Upper lobe of right lung (tissue), 1 donor: ENCODE results near the gene POLR2F. TPM values are rescaled to one million over a fixed set of nuclear protein-coding genes. Genes with fewer than 3 reads are reported as not detected.
A peak's percentile ranks its signal among the peaks of the same experiment; 100 is the strongest.

Experiments used
- ATAC-seq: fragments of 200-7000 bp; cut with Tn5 transposase; one replicate; pipeline ENCODE4 v1.9.1; 2020; ENCODE audit warnings: mild to moderate bottlenecking, moderate library complexity
- DNase-seq: peaks from one replicate; pipeline ENCODE4 v3.0.0-alpha.2; 2020
- H3K27ac ChIP-seq: fragments of 200-600 bp; one replicate; pipeline ENCODE4 v1.8.0; 2022
- H3K27me3 ChIP-seq: fragments of 200-600 bp; one replicate; pipeline ENCODE4 v1.8.0; 2022; ENCODE audit warnings: mild to moderate bottlenecking
- H3K36me3 ChIP-seq: fragments of 200-600 bp; one replicate; pipeline ENCODE4 v1.8.0; 2022
- H3K4me1 ChIP-seq: fragments of 200-600 bp; one replicate; pipeline ENCODE4 v1.8.0; 2022
- H3K4me3 ChIP-seq: fragments of 200-600 bp; one replicate; pipeline ENCODE4 v1.8.0; 2022; ENCODE audit warnings: mild to moderate bottlenecking
- H3K9me3 ChIP-seq: fragments of 200-600 bp; one replicate; pipeline ENCODE4 v1.8.0; 2022
- CTCF ChIP-seq: fragments of 200-600 bp; IDR thresholded peaks from one replicate; pipeline ENCODE4 v1.8.0; 2022; ENCODE audit warnings: antibody characterized with exemption
- intact Hi-C: fragments of 100-400 bp; cut with DNase I; formaldehyde crosslinking; loops from one replicate; pipeline ENCODE4 v1.11.0; 2022
- total RNA-seq: library from RNA; stranded (reverse); fragmentation: NEBNext Ultra II Directional; extraction: Animal tissue kit (Norgen Biotek cat#: 25700); gene quantifications from one replicate; pipeline ENCODE4 v1.2.1, GENCODE V29; 2021
- donor health status: DM: no; HTN: yes; CAD: no; lungs with severe emphysema.

Gene POLR2F
- total RNA-seq, 1 donor from 2014 or later = 49.0 TPM

- no peak overlapping the region for H3K4me3 ChIP-seq
- no peak for DNase-seq
- peaks cover 46% of the 10 kb centered on the region for H3K36me3 ChIP-seq
- H3K27ac ChIP-seq = no peak overlapping the region
- H3K9me3 ChIP-seq = no peaks in the 10 kb centered on the region
- H3K4me1 ChIP-seq = no peaks in the 10 kb centered on the region
- ATAC-seq = peak; percentile 27
- TF ChIP-seq CTCF = no peak
- intact Hi-C loops = loop anchor here (10.0 kb wide), 1 partner anchor 81 kb away; no protein-coding TSS in a partner anchor
- no peaks in the 10 kb centered on the region for H3K27me3 ChIP-seq
Observed at GRCh38 chr22:37965940-37966664, 12.6 kb downstream of the POLR2F start.

DNA sequence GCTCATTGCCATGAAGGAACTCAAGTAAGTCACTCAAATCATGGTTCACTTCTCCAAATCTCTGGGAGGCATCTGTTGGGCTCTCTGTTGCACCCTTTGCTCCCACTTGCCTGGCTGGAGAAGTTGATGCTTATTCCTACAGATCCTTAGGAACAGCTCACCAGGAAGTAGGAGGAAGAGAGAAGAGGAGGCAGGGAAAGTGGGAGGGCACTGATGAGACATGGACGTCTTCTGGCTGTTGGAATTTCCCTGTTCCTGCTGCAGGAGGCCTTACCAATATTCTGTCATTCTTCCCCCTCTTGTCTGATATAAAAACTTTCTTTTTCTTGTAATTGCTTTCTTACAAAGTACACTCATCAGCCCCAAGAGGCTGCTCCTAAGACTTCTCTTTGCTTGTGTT is 13.6 kb downstream of the POLR2F start:
- intact Hi-C loops = loop anchor here (10.0 kb wide), 1 partner anchor 82 kb away; no protein-coding TSS in a partner anchor

GRCh38 chr22:37967637-37968451 is 14.3 kb downstream of the POLR2F start:
- intact Hi-C loops = loop anchor here (10.0 kb wide), 1 partner anchor 83 kb away; no protein-coding TSS in a partner anchor
- no peak for TF ChIP-seq CTCF
- H3K27me3 ChIP-seq = no peaks in the 10 kb centered on the region
- no peak overlapping the region for H3K27ac ChIP-seq
- peaks cover 36% of the 10 kb centered on the region for H3K36me3 ChIP-seq
- H3K9me3 ChIP-seq = no peaks in the 10 kb centered on the region
- DNase-seq (no peak), ATAC-seq (no peak)
- no peak overlapping the region for H3K4me3 ChIP-seq
- H3K4me1 ChIP-seq = no peaks in the 10 kb centered on the region

More for the DNA sequence above, 13.6 kb downstream of the POLR2F start:
- Histone ChIP-seq H3K36me3 (peaks cover 35% of the 10 kb centered on the region), H3K27ac (no peak overlapping the region), H3K9me3 (no peaks in the 10 kb centered on the region), H3K4me3 (no peak overlapping the region), H3K27me3 (no peaks in the 10 kb centered on the region), H3K4me1 (no peaks in the 10 kb centered on the region)
- TF ChIP-seq CTCF = no peak
- ATAC-seq (no peak), DNase-seq (no peak)

DNA sequence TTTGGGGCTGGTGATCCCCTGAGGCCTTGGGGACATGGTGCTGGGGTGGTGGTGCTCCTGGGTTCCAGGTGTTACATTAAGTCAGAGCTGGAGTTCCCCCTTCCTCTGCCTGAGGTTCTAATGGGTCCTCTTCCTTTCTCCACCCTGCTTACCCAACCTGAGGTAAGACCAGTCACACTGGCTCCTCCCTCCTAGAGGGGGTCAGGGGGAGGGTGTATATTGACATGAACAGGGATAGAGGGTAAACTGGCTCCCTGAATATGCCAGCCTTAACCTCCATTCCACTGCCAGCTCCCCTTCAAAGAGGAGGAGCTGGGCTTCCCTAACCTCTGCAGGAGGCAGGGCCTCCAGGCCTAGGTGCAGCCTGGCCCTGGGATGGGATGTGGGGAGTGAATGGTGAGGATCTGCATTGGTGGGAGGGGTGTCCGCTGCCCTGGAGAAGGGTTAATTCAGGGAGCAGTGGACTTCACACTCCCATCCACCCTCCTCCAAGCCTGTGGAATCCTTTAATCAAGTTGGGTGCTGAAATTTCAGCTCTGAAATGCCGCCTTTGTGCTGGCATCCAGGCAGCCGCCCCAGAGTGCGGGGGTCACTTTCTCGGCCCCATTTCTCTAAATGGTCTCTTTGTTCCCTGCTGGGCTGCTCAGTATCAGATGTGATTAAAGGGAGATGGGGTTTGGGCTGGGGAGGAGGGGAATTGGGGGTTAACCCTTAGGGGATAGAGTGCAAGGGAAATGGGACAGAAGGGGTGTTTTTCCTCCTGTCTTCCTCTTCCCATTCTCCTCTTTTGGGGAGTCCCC is 15.2 kb downstream of the POLR2F start:
- intact Hi-C loops = loop anchor here (10.0 kb wide), 1 partner anchor 84 kb away; no protein-coding TSS in a partner anchor
- Histone ChIP-seq H3K36me3 (peaks cover 30% of the 10 kb centered on the region), H3K4me3 (no peak overlapping the region), H3K9me3 (no peaks in the 10 kb centered on the region), H3K27me3 (no peaks in the 10 kb centered on the region), H3K4me1 (no peaks in the 10 kb centered on the region), H3K27ac (no peak overlapping the region)
- TF ChIP-seq CTCF = no peak
- DNase-seq = no peak
- no peak for ATAC-seq

DNA sequence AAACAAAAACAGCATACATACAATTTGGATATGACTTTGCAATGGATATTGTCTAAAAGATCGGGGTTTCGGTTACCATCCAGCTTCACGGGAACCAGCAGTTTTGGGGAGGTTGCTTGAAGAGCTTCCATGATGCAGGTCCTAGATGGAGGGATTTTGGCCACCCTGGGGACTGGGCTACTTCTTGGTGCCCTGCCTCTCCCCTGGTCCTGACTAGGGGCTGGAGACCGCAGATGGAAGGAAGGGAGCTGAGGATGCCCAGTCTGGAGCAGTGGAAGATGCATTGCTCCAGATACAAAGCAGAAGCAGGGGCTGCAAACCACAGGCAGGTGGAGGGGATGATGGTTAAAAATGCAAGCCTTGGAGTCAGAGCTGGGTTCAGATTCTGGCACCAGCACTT is 17.4 kb downstream of the POLR2F start:
- H3K27ac ChIP-seq = no peak overlapping the region
- H3K9me3 ChIP-seq = no peaks in the 10 kb centered on the region
- no peaks in the 10 kb centered on the region for H3K27me3 ChIP-seq
- H3K36me3 ChIP-seq = peaks cover 34% of the 10 kb centered on the region
- ATAC-seq (no peak), DNase-seq (no peak)
- no peak overlapping the region for H3K4me3 ChIP-seq
- intact Hi-C loops = no loop called here
- no peaks in the 10 kb centered on the region for H3K4me1 ChIP-seq
- TF ChIP-seq CTCF = no peak
